ENCODE measurements around the gene KLHL29. TPM values are rescaled to one million over a fixed set of nuclear protein-coding genes. Genes with fewer than 3 reads are reported as not detected.
A peak's percentile ranks its signal among the peaks of the same experiment; 100 is the strongest.

Gene KLHL29
- total RNA-seq, 1 donor from 2014 or later: 5.0 TPM

GRCh38 chr2:23566241-23567142 lies 181.5 kb downstream of the KLHL29 start:
- H3K9me3 Mint-ChIP-seq (ENCODE audit: unreplicated experiment): no peaks in the 10 kb centered on the region

GRCh38 chr2:23567161-23567756 lies 182.3 kb downstream of the KLHL29 start:
- no peaks in the 10 kb centered on the region for H3K36me3 Mint-ChIP-seq (ENCODE audit: unreplicated experiment)
- no peak for TF ChIP-seq CTCF (IDR thresholded peaks at IDR 0.05)
- DNase-seq (ENCODE audit: extremely low spot score, unreplicated experiment): no peak
- H3K9me3 Mint-ChIP-seq (ENCODE audit: unreplicated experiment): no peaks in the 10 kb centered on the region
- H3K27me3 Mint-ChIP-seq (ENCODE audit: unreplicated experiment): peaks cover 6% of the 10 kb centered on the region
- peaks cover 36% of the 10 kb centered on the region for H3K4me1 Mint-ChIP-seq (ENCODE audit: unreplicated experiment)
- no peak overlapping the region for H3K4me3 Mint-ChIP-seq (ENCODE audit: unreplicated experiment)
- no peak overlapping the region for H3K27ac Mint-ChIP-seq (ENCODE audit: unreplicated experiment)

More at GRCh38 chr2:23566241-23567142, 181.5 kb downstream of the KLHL29 start:
- no peaks in the 10 kb centered on the region for H3K36me3 Mint-ChIP-seq (ENCODE audit: unreplicated experiment)
- peak; percentile 51 for TF ChIP-seq CTCF (IDR thresholded peaks at IDR 0.05)
- DNase-seq (ENCODE audit: extremely low spot score, unreplicated experiment): no peak
- H3K4me3 Mint-ChIP-seq (ENCODE audit: unreplicated experiment): no peak overlapping the region
- no peak overlapping the region for H3K27ac Mint-ChIP-seq (ENCODE audit: unreplicated experiment)
- H3K27me3 Mint-ChIP-seq (ENCODE audit: unreplicated experiment): peaks cover 6% of the 10 kb centered on the region
- H3K4me1 Mint-ChIP-seq (ENCODE audit: unreplicated experiment): peaks cover 36% of the 10 kb centered on the region

GRCh38 chr2:23568211-23568610 lies 183.2 kb downstream of the KLHL29 start:
- Mint-ChIP-seq H3K9me3 (ENCODE audit: unreplicated experiment) (no peaks in the 10 kb centered on the region), H3K4me1 (ENCODE audit: unreplicated experiment) (peaks cover 28% of the 10 kb centered on the region), H3K4me3 (ENCODE audit: unreplicated experiment) (no peak overlapping the region), H3K27me3 (ENCODE audit: unreplicated experiment) (peaks cover 6% of the 10 kb centered on the region), H3K27ac (ENCODE audit: unreplicated experiment) (no peak overlapping the region), H3K36me3 (ENCODE audit: unreplicated experiment) (peaks cover 2% of the 10 kb centered on the region)
- DNase-seq (ENCODE audit: extremely low spot score, unreplicated experiment): no peak
- no peak for TF ChIP-seq CTCF (IDR thresholded peaks at IDR 0.05)

DNA sequence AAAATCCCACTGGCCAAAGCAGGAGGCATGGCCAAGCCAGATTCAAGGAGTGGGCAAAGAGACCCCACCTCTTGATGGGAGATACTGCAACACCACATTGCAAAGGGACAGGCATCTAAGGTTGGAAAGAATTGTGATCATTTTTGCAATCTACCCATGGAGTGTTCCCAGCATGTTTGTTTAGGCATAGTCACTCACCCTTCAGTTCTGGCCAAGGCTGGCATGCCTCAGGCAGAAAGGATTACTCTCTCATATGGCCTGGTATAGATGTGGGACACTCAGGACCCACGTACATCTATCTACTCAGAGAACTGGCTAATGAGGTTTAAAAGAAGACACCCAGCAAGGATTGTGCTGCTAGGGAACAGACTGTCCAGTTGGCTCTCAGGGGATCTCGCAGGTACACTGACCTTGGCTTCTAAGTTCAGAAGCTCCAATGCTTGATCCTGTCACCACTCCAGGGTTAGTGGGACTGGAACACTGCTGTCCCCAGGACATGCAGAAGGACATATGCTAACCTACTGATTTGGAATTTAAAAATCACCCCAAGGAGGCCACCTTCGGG lies 183.7 kb downstream of the KLHL29 start:
- H3K27ac Mint-ChIP-seq (ENCODE audit: unreplicated experiment): no peak overlapping the region
- no peak for TF ChIP-seq CTCF (IDR thresholded peaks at IDR 0.05)
- peaks cover 23% of the 10 kb centered on the region for H3K4me1 Mint-ChIP-seq (ENCODE audit: unreplicated experiment)
- peaks cover 2% of the 10 kb centered on the region for H3K36me3 Mint-ChIP-seq (ENCODE audit: unreplicated experiment)
- H3K4me3 Mint-ChIP-seq (ENCODE audit: unreplicated experiment): no peak overlapping the region
- peaks cover 6% of the 10 kb centered on the region for H3K27me3 Mint-ChIP-seq (ENCODE audit: unreplicated experiment)
- DNase-seq (ENCODE audit: extremely low spot score, unreplicated experiment): no peak
- no peaks in the 10 kb centered on the region for H3K9me3 Mint-ChIP-seq (ENCODE audit: unreplicated experiment)
